C4-2B (cell line): ENCODE results near the gene NOC2L.

Source experiments
- H3K27ac ChIP-seq: fragments of 450-650 bp; 2 replicates; pipeline ENCODE4 v1.5.1; 2017
- ZFX ChIP-seq: fragments of 450-650 bp; IDR thresholded peaks from 2 replicates; pipeline ENCODE4 v1.6.1; 2017
- TF ChIP-seq, protein P1 (sequence below): fragments of 450-650 bp; conservative IDR thresholded peaks from 2 replicates; pipeline ENCODE4 v1.5.1; 2017; ENCODE audit warnings: mild to moderate bottlenecking

NOC2L gene

DNA sequence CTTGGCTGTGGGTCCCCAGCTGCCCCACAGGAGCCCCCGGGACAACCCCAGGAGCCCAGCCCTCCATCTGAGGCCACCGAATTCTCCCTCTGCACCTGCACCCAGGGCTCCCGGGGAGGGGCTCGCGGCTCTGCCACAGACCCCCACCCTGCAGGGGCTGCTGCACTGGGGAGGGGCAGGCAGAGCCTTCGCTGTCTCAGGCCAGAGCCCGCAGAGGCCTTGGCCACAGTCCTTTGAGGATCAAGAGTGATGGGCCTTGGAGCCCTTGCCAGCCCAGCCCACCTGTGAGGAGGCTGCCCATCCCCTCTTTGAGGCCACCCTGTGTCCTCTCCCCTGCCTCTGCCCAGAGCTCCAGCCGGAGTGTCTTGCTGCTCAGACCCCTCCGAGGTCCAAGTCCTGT is 16.3 kb upstream of the NOC2L start:
- TF ChIP-seq, protein P1, sequence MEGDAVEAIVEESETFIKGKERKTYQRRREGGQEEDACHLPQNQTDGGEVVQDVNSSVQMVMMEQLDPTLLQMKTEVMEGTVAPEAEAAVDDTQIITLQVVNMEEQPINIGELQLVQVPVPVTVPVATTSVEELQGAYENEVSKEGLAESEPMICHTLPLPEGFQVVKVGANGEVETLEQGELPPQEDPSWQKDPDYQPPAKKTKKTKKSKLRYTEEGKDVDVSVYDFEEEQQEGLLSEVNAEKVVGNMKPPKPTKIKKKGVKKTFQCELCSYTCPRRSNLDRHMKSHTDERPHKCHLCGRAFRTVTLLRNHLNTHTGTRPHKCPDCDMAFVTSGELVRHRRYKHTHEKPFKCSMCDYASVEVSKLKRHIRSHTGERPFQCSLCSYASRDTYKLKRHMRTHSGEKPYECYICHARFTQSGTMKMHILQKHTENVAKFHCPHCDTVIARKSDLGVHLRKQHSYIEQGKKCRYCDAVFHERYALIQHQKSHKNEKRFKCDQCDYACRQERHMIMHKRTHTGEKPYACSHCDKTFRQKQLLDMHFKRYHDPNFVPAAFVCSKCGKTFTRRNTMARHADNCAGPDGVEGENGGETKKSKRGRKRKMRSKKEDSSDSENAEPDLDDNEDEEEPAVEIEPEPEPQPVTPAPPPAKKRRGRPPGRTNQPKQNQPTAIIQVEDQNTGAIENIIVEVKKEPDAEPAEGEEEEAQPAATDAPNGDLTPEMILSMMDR, result no peak
- TF ChIP-seq ZFX, result no peak
- H3K27ac ChIP-seq, result peak overlapping the region; percentile 82

DNA sequence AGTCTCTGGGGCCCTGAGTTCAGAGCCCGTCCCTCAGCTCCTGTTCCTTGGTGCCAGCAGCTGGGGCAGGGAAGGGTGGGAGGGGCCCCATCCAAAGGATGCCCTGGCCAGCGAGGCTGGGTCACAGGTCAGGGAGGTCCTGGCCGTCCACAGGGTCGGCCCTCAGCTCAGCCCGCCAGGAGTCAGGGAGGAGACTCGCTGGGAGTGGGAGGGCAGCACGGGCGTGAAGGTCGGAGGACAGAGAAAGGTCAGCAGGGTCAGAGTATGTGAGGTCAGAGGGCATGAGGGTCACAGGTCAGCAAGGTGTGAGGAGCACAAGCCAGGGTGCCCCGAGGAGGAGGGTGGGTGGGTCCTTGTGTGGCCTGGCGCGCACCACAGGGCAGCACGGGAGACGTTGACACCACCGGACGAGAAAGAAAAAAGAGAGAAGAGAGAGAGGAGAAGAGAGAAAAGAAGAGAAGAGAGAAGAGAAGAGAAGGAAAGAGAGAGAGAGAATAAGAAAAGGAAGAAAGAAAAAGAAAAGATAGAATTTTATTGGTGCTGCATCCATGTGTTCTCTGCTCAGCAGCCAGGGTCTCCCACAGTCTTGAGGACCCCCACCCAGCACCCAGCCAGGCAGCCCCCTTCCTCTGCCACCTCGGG is 15.8 kb upstream of the NOC2L start:
- TF ChIP-seq, protein P1, result no peak
- no peak for TF ChIP-seq ZFX
- no peak overlapping the region for H3K27ac ChIP-seq

DNA sequence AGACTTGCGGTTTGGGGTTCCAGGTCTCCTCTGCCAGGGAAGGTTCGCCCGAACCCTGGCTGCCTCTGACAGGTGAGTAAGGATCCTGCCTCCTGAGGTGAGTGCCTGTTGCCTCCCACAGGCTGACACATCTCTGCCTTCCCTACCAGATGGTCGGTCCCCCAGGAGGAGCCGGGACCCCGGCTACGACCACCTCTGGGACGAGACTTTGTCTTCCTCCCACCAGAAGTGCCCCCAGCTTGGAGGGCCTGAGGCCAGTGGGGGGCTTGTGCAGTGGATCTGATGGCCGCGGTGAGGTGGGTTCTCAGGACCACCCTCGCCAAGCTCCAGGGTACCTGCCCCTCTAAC is 15.2 kb upstream of the NOC2L start:
- no peak overlapping the region for H3K27ac ChIP-seq

DNA sequence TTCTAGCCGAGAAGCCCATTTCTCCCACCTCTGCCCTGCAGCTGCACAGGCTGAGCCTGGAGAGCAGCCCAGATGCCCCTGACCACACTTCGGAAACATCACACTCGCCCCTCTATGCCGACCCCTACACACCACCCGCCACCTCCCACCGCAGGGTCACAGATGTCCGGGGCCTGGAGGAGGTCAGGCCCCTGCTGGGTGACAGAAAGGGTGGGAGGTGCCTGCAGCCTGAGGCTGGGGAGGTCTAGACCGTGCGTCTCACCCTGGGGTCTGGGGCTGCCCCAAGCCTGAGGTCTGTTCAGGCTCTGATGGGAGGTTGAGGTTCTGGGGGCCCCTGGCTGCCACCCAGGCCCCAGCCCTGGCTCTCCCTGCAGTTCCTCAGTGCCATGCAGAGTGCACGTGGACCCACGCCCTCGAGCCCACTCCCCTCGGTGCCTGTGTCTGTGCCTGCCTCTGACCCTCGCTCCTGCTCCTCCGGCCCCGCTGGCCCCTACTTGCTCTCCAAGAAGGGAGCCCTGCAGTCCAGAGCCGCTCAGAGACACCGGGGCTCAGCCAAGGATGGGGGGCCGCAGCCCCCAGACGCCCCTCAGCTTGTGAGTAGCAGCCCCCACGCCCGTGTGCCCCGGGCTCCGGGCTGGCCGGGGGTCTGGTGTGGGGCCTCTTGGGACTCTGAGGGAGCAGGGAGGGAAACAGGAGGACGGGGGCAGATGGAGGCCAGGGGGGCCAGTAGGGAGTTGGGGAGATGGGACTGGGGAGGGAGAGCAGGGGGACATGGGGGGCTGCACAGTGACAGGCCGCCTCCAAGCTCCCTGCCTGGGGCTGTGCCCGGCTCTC is 14.6 kb upstream of the NOC2L start:
- no peak overlapping the region for H3K27ac ChIP-seq
- TF ChIP-seq, protein P1, result no peak
- no peak for TF ChIP-seq ZFX

More for the DNA sequence above, 15.2 kb upstream of the NOC2L start:
- no peak for TF ChIP-seq ZFX

DNA sequence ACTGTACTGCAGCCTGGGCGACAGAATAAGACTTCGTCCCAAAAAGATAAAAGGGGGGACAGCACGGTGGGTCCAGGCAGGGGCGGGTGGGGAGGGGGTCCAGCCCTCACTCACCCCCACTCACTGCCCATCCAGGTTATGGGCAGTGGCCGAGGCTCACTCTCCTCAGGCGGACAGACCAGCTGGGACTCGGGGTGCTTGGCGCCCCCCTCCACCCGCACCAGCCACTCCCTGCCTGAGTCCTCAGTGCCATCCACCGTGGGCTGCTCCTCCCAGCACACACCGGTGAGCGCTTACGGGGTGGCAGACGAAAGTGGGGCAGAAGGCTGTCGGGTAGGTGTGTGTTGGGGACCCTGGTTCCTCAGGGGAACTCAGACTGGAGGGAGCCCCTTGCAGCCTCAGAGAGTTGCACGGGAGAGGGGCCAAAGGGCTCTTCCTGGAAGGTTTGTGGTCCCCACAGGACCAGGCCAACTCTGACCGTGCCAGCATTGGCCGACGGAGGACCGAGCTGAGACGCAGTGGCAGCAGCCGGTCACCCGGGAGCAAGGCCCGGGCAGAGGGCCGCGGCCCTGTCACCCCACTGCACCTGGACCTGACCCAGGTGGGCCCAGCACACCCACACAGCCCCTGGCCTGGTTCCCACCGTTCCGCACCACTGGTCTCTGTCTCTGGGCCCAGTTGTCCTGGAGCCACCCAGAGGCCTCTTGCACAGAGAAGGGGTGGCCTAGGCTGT is 13.8 kb upstream of the NOC2L start:
- TF ChIP-seq, protein P1, result no peak
- no peak for TF ChIP-seq ZFX
- H3K27ac ChIP-seq, result no peak overlapping the region

DNA sequence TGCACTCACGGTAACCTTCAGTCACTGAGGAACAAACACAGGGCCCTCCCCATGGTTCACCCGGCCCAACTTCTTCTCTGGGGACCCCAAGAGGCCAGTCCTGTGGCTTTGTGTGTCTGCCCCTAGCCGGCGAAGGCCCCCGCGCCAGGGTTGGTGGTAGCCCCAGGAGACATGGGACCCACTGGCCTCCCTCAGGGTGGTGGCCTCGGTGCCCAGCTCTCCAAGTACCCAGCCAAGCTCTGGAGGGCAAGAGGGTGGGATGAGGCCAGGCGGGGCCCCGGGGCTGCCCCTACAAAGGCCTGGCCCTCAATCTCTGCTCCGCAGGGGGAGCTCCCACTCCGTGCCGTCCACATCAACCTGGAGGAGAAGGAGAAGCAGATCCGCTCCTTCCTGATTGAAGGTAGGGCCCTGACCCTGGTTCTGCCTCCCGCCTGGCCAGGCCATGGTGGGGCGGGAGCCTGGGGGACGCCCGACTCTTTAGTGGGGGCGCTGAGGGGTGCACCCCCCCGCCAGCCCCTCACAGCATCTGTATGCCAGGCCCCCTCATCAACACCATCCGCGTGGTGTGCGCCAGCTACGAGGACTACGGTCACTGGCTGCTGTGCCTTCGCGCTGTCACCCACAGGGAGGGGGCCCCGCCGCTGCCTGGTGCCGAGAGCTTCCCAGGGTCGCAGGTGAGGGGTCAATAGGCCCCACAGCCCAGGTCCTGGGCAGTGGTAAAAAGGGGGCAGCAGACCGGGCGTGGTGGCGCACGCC is 12.9 kb upstream of the NOC2L start:
- TF ChIP-seq, protein P1, result no peak
- TF ChIP-seq ZFX, result no peak
- H3K27ac ChIP-seq, result no peak overlapping the region

DNA sequence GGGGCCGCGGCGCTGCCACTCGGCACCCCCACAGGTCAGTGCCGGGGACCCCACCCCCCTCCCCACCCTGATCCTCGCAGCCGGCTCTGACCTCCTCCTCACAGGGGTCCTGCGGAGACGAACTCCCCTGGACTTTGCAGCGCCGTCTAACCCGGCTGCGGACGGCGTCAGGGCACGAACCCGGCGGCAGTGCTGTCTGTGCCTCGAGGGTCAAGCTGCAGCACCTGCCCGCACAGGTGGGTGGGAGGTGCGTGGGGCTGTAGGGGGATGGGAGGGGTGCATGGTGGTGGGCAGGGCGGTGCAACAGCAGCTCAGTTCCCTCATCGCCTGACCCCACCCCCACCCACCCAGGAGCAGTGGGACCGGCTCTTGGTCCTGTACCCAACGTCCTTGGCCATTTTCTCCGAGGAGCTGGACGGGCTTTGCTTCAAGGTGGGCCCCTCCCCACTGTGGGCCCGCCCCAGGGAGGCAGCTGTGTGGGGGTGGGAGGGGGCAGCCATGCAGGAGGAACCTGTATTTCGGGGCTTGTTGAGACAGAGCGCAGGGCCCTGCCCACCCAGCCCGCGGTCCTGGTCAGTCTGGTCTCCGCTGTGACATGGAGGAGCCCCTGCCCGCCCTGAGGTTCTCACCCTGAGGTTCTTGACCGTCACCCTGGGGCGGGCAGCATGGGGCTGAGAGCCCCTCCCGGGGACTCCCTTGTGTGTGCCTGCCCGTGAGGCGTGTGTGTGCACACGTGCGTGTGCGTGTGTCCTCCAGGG is 12.1 kb upstream of the NOC2L start:
- TF ChIP-seq, protein P1, result no peak
- TF ChIP-seq ZFX, result no peak
- no peak overlapping the region for H3K27ac ChIP-seq
